ENCODE results near the gene COL18A1. TPM values are rescaled to one million over a fixed set of nuclear protein-coding genes. Genes with fewer than 3 reads are reported as not detected.

The COL18A1 gene
- total and polyA plus RNA-seq, 2 donors from 2014 or later, result 150 to 316 TPM

- H3K27ac ChIP-seq (ENCODE audit: low read depth in 2 of 2, low read length in 2 of 2), result no peak overlapping the region
Observed at GRCh38 chr21:45510466-45510955, 105.5 kb downstream of the COL18A1 start.

DNA sequence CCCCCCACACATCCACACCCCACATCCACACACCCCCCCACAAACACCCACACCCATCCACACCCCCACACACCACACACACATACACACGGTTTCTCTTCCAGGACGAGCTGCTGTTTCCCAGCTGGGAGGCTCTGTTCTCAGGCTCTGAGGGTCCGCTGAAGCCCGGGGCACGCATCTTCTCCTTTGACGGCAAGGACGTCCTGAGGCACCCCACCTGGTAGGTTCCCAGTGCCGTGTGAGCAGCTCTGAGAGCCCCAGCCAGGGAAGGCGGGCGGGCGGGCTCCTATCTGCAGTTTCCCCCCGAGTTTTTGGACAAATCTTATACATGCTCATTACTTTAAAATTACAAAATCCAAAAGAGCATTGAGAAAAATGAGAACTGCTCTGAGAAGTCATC is 106.0 kb downstream of the COL18A1 start:
- H3K4me1 ChIP-seq (ENCODE audit: control insufficient read depth in 2 of 3, insufficient read depth in 2 of 3, low read depth in 1 of 3, low read length in 3 of 3), result peaks cover 0 to 4% (median 0%) of the 10 kb centered on the region in 3 donors
- no peak for TF ChIP-seq CTCF (IDR thresholded peaks at IDR 0.05; ENCODE audit: borderline replicate concordance, extremely low read depth, insufficient read depth)
- H3K27me3 ChIP-seq (ENCODE audit: control insufficient read depth, insufficient read depth, low read length), result no peaks in the 10 kb centered on the region
- H3K36me3 ChIP-seq (ENCODE audit: control insufficient read depth in 2 of 3, insufficient read depth in 3 of 3, low read length in 3 of 3), result peaks cover 0 to 5% (median 3%) of the 10 kb centered on the region in 3 donors
- no peak overlapping the region for H3K27ac ChIP-seq (ENCODE audit: low read depth in 2 of 2, low read length in 2 of 2)
- no peak overlapping the region for H3K9ac ChIP-seq (ENCODE audit: low read length in 3 of 3)
- intact Hi-C loops (cut with DNase I), result no loop called here
- H3K4me3 ChIP-seq (ENCODE audit: low read length in 3 of 3), result no peak overlapping the region
- DNase-seq (peak in 2 of 5 donors; percentile 20 to 33), FAIRE-seq (no peak)
- no peaks in the 10 kb centered on the region for H3K9me3 ChIP-seq (ENCODE audit: control insufficient read depth in 2 of 3, insufficient read depth in 1 of 3, low read length in 3 of 3)

More at GRCh38 chr21:45510466-45510955, 105.5 kb downstream of the COL18A1 start:
- H3K4me1 ChIP-seq (ENCODE audit: control insufficient read depth in 2 of 3, insufficient read depth in 2 of 3, low read depth in 1 of 3, low read length in 3 of 3), result peaks cover 0 to 4% (median 0%) of the 10 kb centered on the region in 3 donors
- intact Hi-C loops (cut with DNase I), result no loop called here
- H3K4me3 ChIP-seq (ENCODE audit: low read length in 3 of 3), result no peak overlapping the region
- H3K9ac ChIP-seq (ENCODE audit: low read length in 3 of 3), result no peak overlapping the region
- peaks cover 0 to 5% (median 3%) of the 10 kb centered on the region in 3 donors for H3K36me3 ChIP-seq (ENCODE audit: control insufficient read depth in 2 of 3, insufficient read depth in 3 of 3, low read length in 3 of 3)
- peak in 1 of 5 donors; percentile 30 for DNase-seq
- H3K9me3 ChIP-seq (ENCODE audit: control insufficient read depth in 2 of 3, insufficient read depth in 1 of 3, low read length in 3 of 3), result no peaks in the 10 kb centered on the region
- no peak for TF ChIP-seq CTCF (IDR thresholded peaks at IDR 0.05; ENCODE audit: borderline replicate concordance, extremely low read depth, insufficient read depth)
- FAIRE-seq, result no peak
- no peaks in the 10 kb centered on the region for H3K27me3 ChIP-seq (ENCODE audit: control insufficient read depth, insufficient read depth, low read length)

GRCh38 chr21:45511661-45512431 is 106.9 kb downstream of the COL18A1 start:
- FAIRE-seq (no peak), DNase-seq (peak in 2 of 5 donors; percentile 39 to 66)
- Histone ChIP-seq H3K27ac (ENCODE audit: low read depth in 2 of 2, low read length in 2 of 2) (no peak overlapping the region), H3K4me3 (ENCODE audit: low read length in 3 of 3) (no peak overlapping the region), H3K9me3 (ENCODE audit: control insufficient read depth in 2 of 3, insufficient read depth in 1 of 3, low read length in 3 of 3) (no peaks in the 10 kb centered on the region), H3K36me3 (ENCODE audit: control insufficient read depth in 2 of 3, insufficient read depth in 3 of 3, low read length in 3 of 3) (peaks cover 0 to 5% (median 3%) of the 10 kb centered on the region in 3 donors), H3K27me3 (ENCODE audit: control insufficient read depth, insufficient read depth, low read length) (no peaks in the 10 kb centered on the region), H3K9ac (ENCODE audit: low read length in 3 of 3) (no peak overlapping the region), H3K4me1 (ENCODE audit: control insufficient read depth in 2 of 3, insufficient read depth in 2 of 3, low read depth in 1 of 3, low read length in 3 of 3) (peaks cover 0 to 4% (median 0%) of the 10 kb centered on the region in 3 donors)
- no peak for TF ChIP-seq CTCF (IDR thresholded peaks at IDR 0.05; ENCODE audit: borderline replicate concordance, extremely low read depth, insufficient read depth)
- intact Hi-C loops (cut with DNase I), result no loop called here

Measured in kidney (tissue), 14 donors.